NCI-H2196 (cell line): ENCODE data around the gene RAB14.
"Not testable (repeated sequence)": the region's sequence is repeated elsewhere in the genome, so short reads cannot be mapped to it uniquely, and the experiment has no call there.

Source experiments
- DNase-seq: peaks from one replicate; lab custom pipeline; 2025; ENCODE audit not compliant: unreplicated experiment; lab: John Stamatoyannopoulos, UW

The RAB14 gene

GRCh38 chr9:121168052-121168451, 33.6 kb downstream of the RAB14 start:
- no peak for DNase-seq

- no peak for DNase-seq
Measured at GRCh38 chr9:121160025-121160424, 41.6 kb downstream of the RAB14 start.

DNA sequence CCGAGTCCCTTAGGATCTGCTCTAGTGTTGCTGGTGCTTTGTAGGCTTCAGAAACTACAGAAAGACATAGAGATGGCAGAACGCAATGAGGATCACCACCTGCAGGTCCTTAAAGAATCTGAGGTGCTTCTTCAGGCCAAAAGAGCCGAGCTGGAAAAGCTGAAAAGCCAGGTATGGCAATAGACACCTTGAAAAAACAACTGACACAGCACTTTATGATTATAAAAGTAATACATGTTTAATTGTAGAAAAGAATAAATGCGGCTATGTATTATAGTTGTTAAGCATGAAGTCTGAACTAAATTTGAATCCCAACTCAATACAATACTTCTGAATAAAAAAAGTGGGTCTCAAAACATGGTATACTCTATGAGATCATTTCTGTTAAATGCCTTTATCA, 43.7 kb downstream of the RAB14 start:
- no peak for DNase-seq

DNA sequence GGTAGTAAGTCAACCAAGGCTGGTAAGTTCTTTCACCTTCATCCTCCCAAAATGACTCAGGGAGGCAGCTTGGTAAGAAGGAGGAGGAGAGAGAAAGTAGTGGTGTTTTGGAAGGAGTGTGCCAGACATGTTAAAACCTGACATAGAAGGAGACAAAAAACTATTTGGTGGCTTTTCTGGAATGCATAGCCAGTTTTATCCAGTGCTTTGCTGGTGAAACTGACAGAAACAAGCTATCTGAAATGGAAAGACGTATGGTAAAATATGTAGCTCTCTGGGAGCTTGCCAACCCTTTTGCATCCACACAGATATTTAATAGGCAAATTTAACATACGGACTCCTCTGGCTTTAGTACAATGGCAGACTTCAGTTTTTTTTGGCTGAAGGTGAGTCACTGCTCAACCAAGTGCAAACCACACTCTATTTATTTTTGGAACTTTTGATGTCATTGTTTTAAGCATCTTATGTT, 45.4 kb downstream of the RAB14 start:
- DNase-seq, result no peak

DNA sequence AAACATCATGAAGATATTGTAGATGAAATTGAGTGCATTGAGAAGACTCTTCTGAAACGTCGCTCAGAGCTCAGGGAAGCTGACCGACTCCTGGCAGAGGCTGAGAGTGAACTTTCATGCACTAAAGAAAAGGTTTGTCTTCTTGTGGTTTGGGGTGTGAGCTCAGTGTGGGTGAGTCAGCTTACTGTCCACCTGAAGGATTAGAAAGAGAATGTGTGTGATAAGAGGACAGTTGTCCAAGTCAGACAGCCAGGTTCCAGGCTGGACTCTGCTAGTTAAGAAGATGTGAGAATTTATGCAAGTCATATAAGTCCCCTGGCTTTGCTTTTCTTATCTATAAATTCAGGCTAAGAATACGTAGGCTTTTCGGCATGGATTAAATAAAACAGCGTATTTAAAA, 46.9 kb downstream of the RAB14 start:
- no peak for DNase-seq

- no peak for DNase-seq
Measured at GRCh38 chr9:121153642-121154041, 48.0 kb downstream of the RAB14 start.

DNA sequence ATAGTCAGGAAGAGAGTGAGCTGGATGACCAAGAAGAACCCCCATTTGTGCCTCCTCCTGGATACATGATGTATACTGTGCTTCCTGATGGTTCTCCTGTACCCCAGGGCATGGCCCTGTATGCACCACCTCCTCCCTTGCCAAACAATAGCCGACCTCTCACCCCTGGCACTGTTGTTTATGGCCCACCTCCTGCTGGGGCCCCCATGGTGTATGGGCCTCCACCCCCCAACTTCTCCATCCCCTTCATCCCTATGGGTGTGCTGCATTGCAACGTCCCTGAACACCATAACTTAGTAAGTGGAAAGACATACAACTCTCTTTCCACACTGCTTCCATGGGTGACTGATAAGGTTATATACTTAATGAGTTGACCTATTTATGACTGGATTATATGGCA, 51.5 kb downstream of the RAB14 start:
- DNase-seq, result no peak

DNA sequence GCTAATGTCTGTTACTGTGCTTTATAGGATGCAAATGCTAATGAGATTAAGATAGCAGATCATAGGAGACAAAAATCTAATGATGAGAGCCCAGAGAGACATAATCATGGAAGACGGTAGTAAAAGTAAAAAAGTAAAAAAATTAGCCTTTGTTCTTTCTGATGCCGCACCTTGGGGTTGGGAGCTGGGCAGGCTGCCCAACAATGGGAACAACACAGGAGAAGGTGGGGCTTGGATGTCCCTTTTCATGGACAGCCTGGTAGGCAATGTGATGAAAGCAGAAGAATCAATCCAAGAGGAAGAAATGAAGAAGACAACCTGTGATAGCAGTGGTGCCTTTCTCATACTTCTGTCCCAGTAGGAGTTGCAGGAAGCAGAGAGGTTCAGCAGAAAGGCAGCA, 57.2 kb downstream of the RAB14 start:
- DNase-seq, result no peak

DNA sequence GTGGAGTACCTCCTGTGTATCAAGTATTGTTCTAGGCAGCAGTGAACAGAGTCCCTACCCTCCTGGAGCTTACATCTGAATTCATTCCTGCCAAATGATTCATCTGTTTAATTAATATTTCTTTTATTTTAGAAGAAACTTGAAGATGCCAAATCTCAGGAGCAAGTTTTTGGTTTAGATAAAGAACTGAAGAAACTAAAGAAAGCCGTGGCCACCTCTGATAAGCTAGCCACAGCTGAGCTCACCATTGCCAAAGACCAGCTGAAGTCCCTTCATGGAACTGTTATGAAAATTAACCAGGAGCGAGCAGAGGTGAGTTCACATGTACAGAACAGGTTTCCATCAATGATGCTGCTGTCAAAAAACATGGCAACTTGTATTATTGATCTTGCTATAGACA, 57.9 kb downstream of the RAB14 start:
- DNase-seq, result no peak

DNA sequence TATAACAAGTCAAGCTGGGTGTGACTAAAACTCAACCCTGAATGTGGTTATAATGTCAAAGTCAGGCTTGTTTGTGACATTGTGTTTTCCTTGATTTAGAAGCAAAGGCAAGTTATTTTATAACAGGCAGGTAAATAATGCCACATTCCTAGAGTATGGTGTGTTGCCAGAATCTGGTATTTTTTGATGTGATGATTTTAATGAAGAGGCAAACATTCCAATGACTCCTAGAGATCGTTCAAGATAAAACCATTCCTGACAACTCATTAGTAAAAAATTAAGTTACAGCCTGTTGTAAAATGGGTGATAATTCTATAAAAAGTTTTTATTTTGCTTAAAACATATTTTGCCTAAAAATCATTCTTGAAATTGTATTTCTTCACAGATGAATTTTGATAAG, 60.0 kb downstream of the RAB14 start:
- DNase-seq, result no peak

DNA sequence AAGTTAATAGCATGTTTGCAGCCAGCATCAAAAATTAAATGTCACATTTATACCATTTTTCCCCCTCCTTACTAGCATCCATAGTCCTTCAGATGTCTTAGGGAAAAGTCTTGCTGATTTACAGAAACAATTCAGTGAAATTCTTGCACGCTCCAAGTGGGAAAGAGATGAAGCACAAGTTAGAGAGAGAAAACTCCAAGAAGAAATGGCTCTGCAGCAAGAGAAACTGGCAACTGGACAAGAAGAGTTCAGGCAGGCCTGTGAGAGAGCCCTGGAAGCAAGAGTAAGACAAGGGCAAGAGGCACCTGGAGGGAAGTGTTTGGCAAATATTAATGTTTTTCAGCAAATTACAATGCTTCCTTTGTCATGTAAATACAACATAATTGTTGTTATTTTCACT, 60.4 kb downstream of the RAB14 start:
- DNase-seq, result no peak

GRCh38 chr9:121140162-121140561, 61.5 kb downstream of the RAB14 start:
- DNase-seq, result no peak

GRCh38 chr9:121138973-121139372, 62.7 kb downstream of the RAB14 start:
- DNase-seq, result no peak

- DNase-seq, result no peak
Measured at GRCh38 chr9:121138561-121138960, 63.1 kb downstream of the RAB14 start.

DNA sequence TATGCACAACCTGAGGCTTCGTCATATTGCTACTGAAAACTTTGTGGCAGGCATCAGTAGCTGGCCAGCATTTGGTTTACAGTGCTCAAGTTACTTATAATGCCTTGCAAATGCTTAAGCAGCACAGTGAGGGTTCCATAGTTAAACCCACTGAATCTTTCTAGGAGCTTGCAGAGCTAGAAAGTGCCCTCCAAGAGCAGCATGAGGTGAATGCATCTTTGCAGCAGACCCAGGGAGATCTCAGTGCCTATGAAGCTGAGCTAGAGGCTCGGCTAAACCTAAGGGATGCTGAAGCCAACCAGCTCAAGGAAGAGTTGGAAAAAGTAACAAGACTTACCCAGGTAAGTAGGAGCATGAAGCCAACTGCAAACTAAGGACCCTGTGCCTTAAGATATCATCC, 66.0 kb downstream of the RAB14 start:
- DNase-seq, result no peak

GRCh38 chr9:121133104-121133816, 68.4 kb downstream of the RAB14 start:
- DNase-seq, result no peak

- DNase-seq, result not testable (repeated sequence)
Measured at GRCh38 chr9:121129384-121129783, 72.3 kb downstream of the RAB14 start.
